Right lobe of liver (tissue), 6 donors: ENCODE data around the gene NT5C3A. TPM values are rescaled to one million over a fixed set of nuclear protein-coding genes. Genes with fewer than 3 reads are reported as not detected.
A peak's percentile ranks its signal among the peaks of the same experiment; 100 is the strongest.

Experiments
- ATAC-seq, 4 donors: fragments of 200-7000 bp; cut with Tn5 transposase; one replicate each; pipeline ENCODE4 v1.9.1; 2020; ENCODE audit warnings: mild to moderate bottlenecking in 4 of 4, moderate library complexity in 4 of 4
- DNase-seq, 3 donors: peaks; one replicate each; pipeline ENCODE4 v3.0.0-alpha.2; 2020
- H3K27ac ChIP-seq, 3 donors: fragments of 200-600 bp; one replicate each; pipeline ENCODE4 v1.8.0; 2022
- H3K27me3 ChIP-seq, 2 donors: fragments of 200-600 bp; one replicate each; pipeline ENCODE4 v1.8.0; 2022
- H3K36me3 ChIP-seq, 4 donors: fragments of 200-600 bp; sonication (generic) in 1 of 4; one replicate each; pipeline versions ENCODE4 v1.5.1 to v1.8.0; 2017 to 2022; ENCODE audit warnings: control low read depth in 1 of 4
- H3K4me1 ChIP-seq, 4 donors: fragments of 200-600 bp; sonication (generic) in 1 of 4; one replicate each; pipeline versions ENCODE4 v1.5.1 to v1.8.0; 2017 to 2022; ENCODE audit warnings: control low read depth in 1 of 4
- H3K4me3 ChIP-seq, 3 donors: fragments of 200-600 bp; one replicate each; pipeline ENCODE4 v1.8.0; 2022
- H3K9me3 ChIP-seq, 4 donors: fragments of 200-600 bp; sonication (generic) in 1 of 4; one replicate each; pipeline versions ENCODE4 v1.5.1 to v1.8.0; 2017 to 2022; ENCODE audit warnings: control low read depth in 1 of 4
- CTCF ChIP-seq, 4 donors: fragments of 200-600 bp in 3 of 4; fragments of 450-650 bp in 1 of 4; IDR thresholded peaks; one replicate each; pipeline versions ENCODE4 v1.5.1 to v1.8.0; 2016 to 2022; ENCODE audit warnings: antibody characterized with exemption in 4 of 4, mild to moderate bottlenecking in 2 of 4
- POLR2A ChIP-seq: fragments of 450-650 bp; IDR thresholded peaks from one replicate; pipeline ENCODE4 v1.6.1; 2017; ENCODE audit warnings: antibody characterized with exemption, mild to moderate bottlenecking
- WGBS: methylation state at CpG from one replicate; pipeline ENCODE4 v1.1.6; 2018; ENCODE audit warnings: low coverage, low lambda C conversion rate; ENCODE audit not compliant: insufficient coverage; ENCODE audit errors: missing lambda C conversion rate; 5-methylcytosine and 5-hydroxymethylcytosine counted together
- intact Hi-C, 2 donors: fragments of 100-400 bp; cut with DNase I; formaldehyde crosslinking; loops; one replicate each; pipeline versions ENCODE4 v1.11.2 to v1.14.1; 2022
- total RNA-seq, 6 experiments: library from RNA; depleted of rRNA in 2 of 6; stranded (reverse); fragments of >200 nt in 2 of 6; fragmentation: NEBNext Ultra II Directional in 3 of 6; extraction: Animal tissue kit (Norgen Biotek cat#: 25700) in 3 of 6; gene quantifications; one replicate each; pipeline versions ENCODE4 v1.1.0 to v1.2.4, GENCODE V29; 2016 to 2023
- donor health status: DM: no; HTN: yes; CAD: no.
- donor health status: DM: no; HTN: no; CAD: no.
- donor health status: DM: no; HTN: no; CAD: no.
- donor health status: DM: no; HTN: yes; CAD: no.
- donor health status: DM: no; HTN: yes; CAD: no.

The NT5C3A gene
- total RNA-seq, 6 experiments from 2014 or later: 7.7 to 26.7 (median 11.0) TPM

- Histone ChIP-seq H3K4me3 (peak overlapping the region; percentile 84 to 100 (median 95)), H3K4me1 (peaks cover 0 to 20% (median 8%) of the 10 kb centered on the region in 4 donors), H3K9me3 (no peaks in the 10 kb centered on the region), H3K27me3 (no peaks in the 10 kb centered on the region), H3K36me3 (peaks cover 0 to under 1% (median 0%) of the 10 kb centered on the region in 4 donors), H3K27ac (peak overlapping the region; percentile 50 to 68 (median 65))
- no peak for TF ChIP-seq POLR2A
- peak in 2 of 4 donors; percentile 9 to 13 for TF ChIP-seq CTCF (IDR thresholded peaks at IDR 0.05)
- under 1% methylated on average over 10 of the region's 10 CpGs for WGBS
- no peak for DNase-seq
- intact Hi-C loops: no loop called here
- peak in 3 of 4 donors; percentile 8 to 30 (median 25) for ATAC-seq
Measured at GRCh38 chr7:33108554-33109004, 46.0 kb upstream of the NT5C3A start.

GRCh38 chr7:33107136-33108066 is 44.8 kb upstream of the NT5C3A start:
- no peaks in the 10 kb centered on the region for H3K27me3 ChIP-seq
- no peak for DNase-seq
- ATAC-seq: peak; percentile 33 to 53 (median 44)
- intact Hi-C loops: no loop called here
- H3K9me3 ChIP-seq: no peaks in the 10 kb centered on the region
- TF ChIP-seq POLR2A (no peak), CTCF (IDR thresholded peaks at IDR 0.05) (peak; percentile 41 to 54 (median 52))
- H3K36me3 ChIP-seq: peaks cover 0 to 12% (median 4%) of the 10 kb centered on the region in 4 donors
- peak overlapping the region in 2 of 3 donors; percentile 10 to 100 for H3K4me3 ChIP-seq
- no peak overlapping the region for H3K27ac ChIP-seq
- WGBS: 37% methylated on average over 6 of the region's 7 CpGs
- peaks cover 0 to 20% (median 8%) of the 10 kb centered on the region in 4 donors for H3K4me1 ChIP-seq

- Histone ChIP-seq H3K9me3 (no peaks in the 10 kb centered on the region), H3K36me3 (peaks cover 0 to 44% (median 13%) of the 10 kb centered on the region in 4 donors), H3K4me1 (peaks cover 0 to 8% (median 0%) of the 10 kb centered on the region in 4 donors), H3K27ac (no peak overlapping the region), H3K4me3 (no peak overlapping the region), H3K27me3 (no peaks in the 10 kb centered on the region)
- intact Hi-C loops: no loop called here
- no peak for TF ChIP-seq CTCF (IDR thresholded peaks at IDR 0.05)
- no peak for TF ChIP-seq POLR2A
- 45% methylated on average over 3 of the region's 3 CpGs for WGBS
- ATAC-seq: no peak
- no peak for DNase-seq
Measured at GRCh38 chr7:33101906-33102305, 39.3 kb upstream of the NT5C3A start.

- H3K9me3 ChIP-seq: no peaks in the 10 kb centered on the region
- no peaks in the 10 kb centered on the region for H3K27me3 ChIP-seq
- DNase-seq (no peak), ATAC-seq (no peak)
- peaks cover 0 to 5% (median 0%) of the 10 kb centered on the region in 4 donors for H3K4me1 ChIP-seq
- H3K4me3 ChIP-seq: no peak overlapping the region
- H3K36me3 ChIP-seq: peaks cover 3 to 56% (median 22%) of the 10 kb centered on the region in 4 donors
- intact Hi-C loops: no loop called here
- no peak overlapping the region for H3K27ac ChIP-seq
- WGBS: 70% methylated on average over 2 of the region's 3 CpGs
- TF ChIP-seq CTCF (IDR thresholded peaks at IDR 0.05) (no peak), POLR2A (no peak)
Measured at GRCh38 chr7:33100770-33101169, 38.2 kb upstream of the NT5C3A start.
